Left ventricle myocardium inferior (tissue), 1 donor: ENCODE measurements around the gene KCNMB4. TPM values are rescaled to one million over a fixed set of nuclear protein-coding genes. Genes with fewer than 3 reads are reported as not detected.

ENCODE experiments used
- DNase-seq: peaks from one replicate; pipeline ENCODE4 v3.0.0-alpha.2; 2020
- H3K27ac ChIP-seq: fragments of 200-600 bp; replicated peaks from 2 replicates; pipeline ENCODE4 v1.8.0; 2021
- H3K27me3 ChIP-seq: fragments of 200-600 bp; 2 replicates; pipeline ENCODE4 v1.8.0; 2021; ENCODE audit warnings: low read depth
- H3K36me3 ChIP-seq: fragments of 200-600 bp; 2 replicates; pipeline ENCODE4 v1.8.0; 2021
- H3K4me1 ChIP-seq: fragments of 200-600 bp; 2 replicates; pipeline ENCODE4 v1.8.0; 2021
- H3K4me3 ChIP-seq: fragments of 200-600 bp; 2 replicates; pipeline ENCODE4 v1.8.0; 2021; ENCODE audit warnings: mild to moderate bottlenecking, moderate library complexity
- H3K9me3 ChIP-seq: fragments of 200-600 bp; replicated peaks from 2 replicates; pipeline ENCODE4 v1.8.0; 2021
- intact Hi-C: fragments of 100-400 bp; cut with micrococcal nuclease; formaldehyde crosslinking; loops from one replicate; pipeline ENCODE4 v1.11.0; 2022
- long read RNA-seq: library from polyadenylated mRNA; unstranded; transcript quantifications from one replicate; pipeline ENCODE4 v2.0.0, GENCODE V29; 2021
- total RNA-seq: library from RNA; stranded (reverse); fragmentation: NEBNext Ultra II Directional; extraction: Animal tissue kit (Norgen Biotek cat#: 25700); gene quantifications from one replicate; pipeline ENCODE4 v1.2.1, GENCODE V29; 2021
- TF ChIP-seq, protein P1 (sequence below): fragments of 200-600 bp; IDR thresholded peaks from 2 replicates; pipeline ENCODE4 v1.8.0; 2021; ENCODE audit warnings: antibody characterized with exemption, mild to moderate bottlenecking, borderline replicate concordance
- donor health status: DM: no; HTN: yes; CAD: no; lungs with severe emphysema.

Gene KCNMB4, protein sequence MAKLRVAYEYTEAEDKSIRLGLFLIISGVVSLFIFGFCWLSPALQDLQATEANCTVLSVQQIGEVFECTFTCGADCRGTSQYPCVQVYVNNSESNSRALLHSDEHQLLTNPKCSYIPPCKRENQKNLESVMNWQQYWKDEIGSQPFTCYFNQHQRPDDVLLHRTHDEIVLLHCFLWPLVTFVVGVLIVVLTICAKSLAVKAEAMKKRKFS
- total RNA-seq = 1.4 TPM
- long read RNA-seq, full-length matches to known transcripts = 9 of 9 reads
- long read RNA-seq, partial matches to known transcripts = 0 of 9 reads
- long read RNA-seq, other reads (novel, unspliced or antisense) = 0 of 9 reads

DNA sequence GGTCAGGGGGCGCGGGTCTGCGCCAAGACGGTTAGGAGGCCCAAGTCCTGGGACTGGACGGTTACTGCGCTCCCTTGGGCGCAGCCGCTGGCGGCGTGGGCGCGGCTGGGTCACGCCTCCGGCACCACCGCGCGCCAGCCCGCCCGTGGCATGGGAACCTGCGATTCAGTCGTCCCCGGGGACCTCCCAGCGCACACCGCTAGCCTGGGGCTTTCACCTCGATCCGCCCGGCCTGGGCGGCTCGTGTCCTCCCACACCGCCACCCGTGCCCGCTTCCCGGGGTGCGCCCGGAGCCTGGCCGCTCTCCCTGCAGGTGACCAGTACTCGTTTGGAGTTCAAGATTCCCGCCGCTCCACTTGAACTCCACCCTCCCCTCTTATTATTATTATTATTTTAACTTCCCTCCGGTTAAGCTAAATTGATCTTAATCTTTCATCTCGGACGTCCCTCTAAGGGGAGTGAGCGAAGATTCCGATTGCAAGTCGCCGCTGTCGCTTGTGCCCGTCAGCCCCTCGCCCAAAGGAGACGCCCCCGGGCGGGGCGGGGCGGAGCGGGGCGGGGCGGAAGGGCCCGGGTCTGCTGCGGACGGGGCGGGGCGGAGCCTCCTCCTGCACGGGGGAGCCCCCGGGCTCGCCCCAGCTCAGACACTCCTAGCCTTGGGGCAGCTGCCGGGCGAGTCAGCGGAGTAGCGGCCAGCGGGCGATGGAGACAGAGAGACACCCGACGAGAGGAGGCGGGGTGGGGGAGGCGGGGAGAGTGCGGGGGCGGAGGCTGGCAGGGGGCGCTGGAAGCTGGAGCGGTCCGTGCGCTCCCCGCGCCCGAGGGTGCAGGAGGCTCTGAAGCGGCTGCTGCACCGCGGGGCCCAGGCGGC is at the start of gene KCNMB4:
KCNMB4 (plus strand) TSS at position 643 of the 871 bp plus-strand sequence. CDS start 445 bp downstream, outside the sequence.
- intact Hi-C loops = no loop called here
- Histone ChIP-seq H3K4me3 (peak within 1 kb of the TSS; percentile 82), H3K27me3 (peaks cover 13% of the 10 kb centered on the region), H3K4me1 (peaks cover 27% of the 10 kb centered on the region), H3K36me3 (no peaks in the 10 kb centered on the region), H3K9me3 (no peaks in the 10 kb centered on the region), H3K27ac (peak within 1 kb of the TSS; percentile 44)
- TF ChIP-seq, protein P1, sequence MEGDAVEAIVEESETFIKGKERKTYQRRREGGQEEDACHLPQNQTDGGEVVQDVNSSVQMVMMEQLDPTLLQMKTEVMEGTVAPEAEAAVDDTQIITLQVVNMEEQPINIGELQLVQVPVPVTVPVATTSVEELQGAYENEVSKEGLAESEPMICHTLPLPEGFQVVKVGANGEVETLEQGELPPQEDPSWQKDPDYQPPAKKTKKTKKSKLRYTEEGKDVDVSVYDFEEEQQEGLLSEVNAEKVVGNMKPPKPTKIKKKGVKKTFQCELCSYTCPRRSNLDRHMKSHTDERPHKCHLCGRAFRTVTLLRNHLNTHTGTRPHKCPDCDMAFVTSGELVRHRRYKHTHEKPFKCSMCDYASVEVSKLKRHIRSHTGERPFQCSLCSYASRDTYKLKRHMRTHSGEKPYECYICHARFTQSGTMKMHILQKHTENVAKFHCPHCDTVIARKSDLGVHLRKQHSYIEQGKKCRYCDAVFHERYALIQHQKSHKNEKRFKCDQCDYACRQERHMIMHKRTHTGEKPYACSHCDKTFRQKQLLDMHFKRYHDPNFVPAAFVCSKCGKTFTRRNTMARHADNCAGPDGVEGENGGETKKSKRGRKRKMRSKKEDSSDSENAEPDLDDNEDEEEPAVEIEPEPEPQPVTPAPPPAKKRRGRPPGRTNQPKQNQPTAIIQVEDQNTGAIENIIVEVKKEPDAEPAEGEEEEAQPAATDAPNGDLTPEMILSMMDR = no peak
- DNase-seq = peak; percentile 64

- no peaks in the 10 kb centered on the region for H3K36me3 ChIP-seq
- H3K27ac ChIP-seq = no peak overlapping the region
- TF ChIP-seq, protein P1 = no peak
- H3K9me3 ChIP-seq = no peaks in the 10 kb centered on the region
- H3K27me3 ChIP-seq = no peaks in the 10 kb centered on the region
- DNase-seq = no peak
- H3K4me3 ChIP-seq = no peak overlapping the region
- peaks cover 5% of the 10 kb centered on the region for H3K4me1 ChIP-seq
- intact Hi-C loops = no loop called here
These were observed 48.3 kb upstream of the KCNMB4 start for GRCh38 chr12:70317781-70318180.

- intact Hi-C loops = no loop called here
- Histone ChIP-seq H3K36me3 (no peaks in the 10 kb centered on the region), H3K4me3 (no peak overlapping the region), H3K9me3 (no peaks in the 10 kb centered on the region), H3K4me1 (peaks cover 5% of the 10 kb centered on the region), H3K27ac (no peak overlapping the region), H3K27me3 (no peaks in the 10 kb centered on the region)
- DNase-seq = no peak
- TF ChIP-seq, protein P1 = no peak
These were observed 46.5 kb upstream of the KCNMB4 start for GRCh38 chr12:70319605-70320004.

DNA sequence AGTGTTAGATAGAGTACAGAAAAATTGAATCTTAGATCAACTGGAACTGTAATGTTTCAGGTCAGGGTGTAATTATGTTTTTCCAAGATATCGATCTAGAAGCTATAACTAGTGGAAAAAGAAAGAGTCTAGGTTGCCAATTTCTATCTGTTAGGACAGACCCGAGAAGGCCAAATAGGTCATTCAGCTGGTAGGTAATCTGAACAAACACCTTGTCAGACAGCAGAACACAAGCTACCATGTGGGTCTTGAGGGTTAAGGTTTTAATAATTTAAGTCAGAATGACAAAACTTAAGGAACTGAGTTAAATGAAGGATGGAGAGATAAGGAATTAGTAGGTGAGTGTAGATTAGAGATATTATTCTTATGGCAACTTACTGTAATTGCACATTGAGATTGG is 44.9 kb upstream of the KCNMB4 start:
- Histone ChIP-seq H3K4me3 (no peak overlapping the region), H3K9me3 (no peaks in the 10 kb centered on the region), H3K27ac (no peak overlapping the region), H3K4me1 (peaks cover 5% of the 10 kb centered on the region), H3K36me3 (no peaks in the 10 kb centered on the region), H3K27me3 (no peaks in the 10 kb centered on the region)
- TF ChIP-seq, protein P1 = no peak
- DNase-seq = no peak
- intact Hi-C loops = no loop called here

DNA sequence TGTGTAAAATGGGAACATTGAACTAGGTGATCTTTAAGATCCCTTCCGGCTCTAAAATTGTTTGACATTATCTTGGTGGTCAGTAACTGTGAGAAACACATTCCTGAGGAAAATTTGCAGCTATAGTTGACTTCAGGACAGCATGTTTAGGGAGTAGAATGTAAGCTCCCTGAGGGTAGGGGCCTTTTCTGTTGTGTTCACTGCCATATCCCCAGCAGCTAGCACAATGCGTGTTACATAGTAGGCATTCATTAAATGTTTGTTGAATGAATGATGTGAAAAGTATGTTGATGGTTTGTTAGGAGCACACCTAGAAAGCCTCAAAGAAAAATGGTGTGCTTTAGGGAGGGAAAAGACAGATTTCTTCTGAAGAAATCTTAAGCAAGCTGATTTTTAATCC is 38.5 kb upstream of the KCNMB4 start:
- no peak for DNase-seq
- TF ChIP-seq, protein P1 = no peak
- no peak overlapping the region for H3K4me3 ChIP-seq

More for the DNA sequence above, 38.5 kb upstream of the KCNMB4 start:
- no peak overlapping the region for H3K27ac ChIP-seq
- intact Hi-C loops = no loop called here
- no peaks in the 10 kb centered on the region for H3K36me3 ChIP-seq
- H3K27me3 ChIP-seq = no peaks in the 10 kb centered on the region
- no peaks in the 10 kb centered on the region for H3K4me1 ChIP-seq
- H3K9me3 ChIP-seq = no peaks in the 10 kb centered on the region
